Mesenchymal stem cell (in vitro differentiated cells and primary cell): Measurements from ENCODE around the gene PAFAH2. TPM values are rescaled to one million over a fixed set of nuclear protein-coding genes. Genes with fewer than 3 reads are reported as not detected.

Experiments
- DNase-seq: peaks from one replicate; pipeline ENCODE4 v3.0.0-alpha.2; 2013
- H2AFZ ChIP-seq: one replicate; pipeline ENCODE4 v1.6.1; 2013; ENCODE audit warnings: low read depth, mild to moderate bottlenecking, control low read depth, inconsistent platforms, low read length, moderate library complexity
- H2AK5ac ChIP-seq: 2 replicates; pipeline ENCODE4 v1.6.1; 2013; ENCODE audit warnings: low read length, moderate library complexity, mild to moderate bottlenecking, inconsistent platforms; ENCODE audit not compliant: severe bottlenecking
- H2BK120ac ChIP-seq: one replicate; pipeline ENCODE4 v1.6.1; 2013; ENCODE audit warnings: low read depth, mild to moderate bottlenecking, inconsistent platforms, low read length, moderate library complexity
- H2BK12ac ChIP-seq, 2 experiments: one replicate each; pipeline ENCODE4 v1.6.1; 2013; ENCODE audit warnings: inconsistent platforms in 2 of 2, low read length in 2 of 2, mild to moderate bottlenecking in 2 of 2, moderate library complexity in 2 of 2, control low read depth in 1 of 2
- H2BK15ac ChIP-seq: one replicate; pipeline ENCODE4 v1.6.1; 2013; ENCODE audit warnings: mild to moderate bottlenecking, low read depth, inconsistent platforms; ENCODE audit not compliant: poor library complexity, severe bottlenecking
- H2BK5ac ChIP-seq: 2 replicates; pipeline ENCODE4 v1.6.1; 2013; ENCODE audit warnings: low read depth, mild to moderate bottlenecking, low read length, control low read depth, inconsistent platforms; ENCODE audit not compliant: poor library complexity, severe bottlenecking
- H3K14ac ChIP-seq, 2 experiments: one replicate each; pipeline ENCODE4 v1.6.1; 2013; ENCODE audit warnings: inconsistent platforms in 2 of 2, low read length in 2 of 2, control low read depth in 1 of 2, mild to moderate bottlenecking in 1 of 2, moderate library complexity in 1 of 2
- H3K18ac ChIP-seq, 2 experiments: one replicate each; pipeline ENCODE4 v1.6.1; 2013; ENCODE audit warnings: inconsistent platforms in 2 of 2, low read length in 2 of 2, control low read depth in 1 of 2, low read depth in 1 of 2, mild to moderate bottlenecking in 1 of 2
- H3K23ac ChIP-seq, 2 experiments: one replicate each; pipeline ENCODE4 v1.6.1; 2013; ENCODE audit warnings: inconsistent platforms in 2 of 2, low read length in 2 of 2, mild to moderate bottlenecking in 2 of 2, moderate library complexity in 2 of 2, control low read depth in 1 of 2
- H3K27ac ChIP-seq: 2 replicates; pipeline ENCODE4 v1.5.1; 2013; ENCODE audit warnings: mild to moderate bottlenecking, moderate library complexity, low read length, control low read depth, inconsistent platforms; ENCODE audit not compliant: poor library complexity, severe bottlenecking
- H3K27me3 ChIP-seq, 2 experiments: 2 replicates each; pipeline versions ENCODE4 v1.6.1 to v1.7.0; 2013; ENCODE audit warnings: low read length in 2 of 2, mild to moderate bottlenecking in 2 of 2, moderate library complexity in 2 of 2, control low read depth in 1 of 2, inconsistent platforms in 1 of 2; ENCODE audit not compliant: control insufficient read depth in 1 of 2, insufficient read depth in 1 of 2
- H3K36me3 ChIP-seq, 2 experiments: 2 replicates each; pipeline versions ENCODE4 v1.6.1 to v1.7.0; 2013; ENCODE audit warnings: low read length in 2 of 2, control low read depth in 1 of 2, inconsistent platforms in 1 of 2, low read depth in 1 of 2, mild to moderate bottlenecking in 1 of 2; ENCODE audit not compliant: insufficient read depth in 2 of 2, control insufficient read depth in 1 of 2
- H3K4ac ChIP-seq, 2 experiments: one replicate each; pipeline ENCODE4 v1.6.1; 2013; ENCODE audit warnings: inconsistent platforms in 2 of 2, low read length in 2 of 2, mild to moderate bottlenecking in 2 of 2, moderate library complexity in 2 of 2, control low read depth in 1 of 2, low read depth in 1 of 2
- H3K4me1 ChIP-seq: 2 replicates; pipeline ENCODE4 v1.6.1; 2013; ENCODE audit warnings: low read depth, low read length, control low read depth; ENCODE audit not compliant: control insufficient read depth, insufficient read depth
- H3K4me2 ChIP-seq: 2 replicates; pipeline ENCODE4 v1.6.1; 2013; ENCODE audit warnings: low read length, mild to moderate bottlenecking, inconsistent platforms; ENCODE audit not compliant: poor library complexity, severe bottlenecking
- H3K4me3 ChIP-seq, 2 experiments: 2 replicates each; pipeline versions ENCODE4 v1.5.1 to v1.7.0; 2013; ENCODE audit warnings: low read length in 2 of 2, mild to moderate bottlenecking in 2 of 2, control low read depth in 1 of 2, low read depth in 1 of 2; ENCODE audit not compliant: insufficient read depth in 1 of 2
- H3K79me1 ChIP-seq: replicated peaks from 2 replicates; pipeline ENCODE4 v1.6.1; 2013; ENCODE audit warnings: mild to moderate bottlenecking, control low read depth, low read length, inconsistent platforms; ENCODE audit not compliant: poor library complexity, severe bottlenecking
- H3K9ac ChIP-seq: 2 replicates; pipeline ENCODE4 v1.7.0; 2013; ENCODE audit warnings: mild to moderate bottlenecking, low read length, moderate library complexity
- H3K9me3 ChIP-seq: 2 replicates; pipeline ENCODE4 v1.7.0; 2013; ENCODE audit warnings: mild to moderate bottlenecking, low read length; ENCODE audit not compliant: control insufficient read depth
- H4K8ac ChIP-seq: one replicate; pipeline ENCODE4 v1.6.1; 2013; ENCODE audit warnings: inconsistent platforms, mild to moderate bottlenecking, low read length, moderate library complexity
- H4K91ac ChIP-seq: one replicate; pipeline ENCODE4 v1.6.1; 2013; ENCODE audit warnings: mild to moderate bottlenecking, low read length, inconsistent platforms
- WGBS: methylation state at CpG from one replicate; pipeline ENCODE4 v1.1.7; 2013; ENCODE audit warnings: mixed read lengths; 5-methylcytosine and 5-hydroxymethylcytosine counted together
- small RNA-seq: library from polyadenylated mRNA; stranded (forward); fragments of <200 nt; extraction: miRNeasy Mini kit (QIAGEN cat#:217004); gene quantifications from one replicate; pipeline ENCODE3, GENCODE V24; 2013; ENCODE audit warnings: low read depth

Gene PAFAH2

DNA sequence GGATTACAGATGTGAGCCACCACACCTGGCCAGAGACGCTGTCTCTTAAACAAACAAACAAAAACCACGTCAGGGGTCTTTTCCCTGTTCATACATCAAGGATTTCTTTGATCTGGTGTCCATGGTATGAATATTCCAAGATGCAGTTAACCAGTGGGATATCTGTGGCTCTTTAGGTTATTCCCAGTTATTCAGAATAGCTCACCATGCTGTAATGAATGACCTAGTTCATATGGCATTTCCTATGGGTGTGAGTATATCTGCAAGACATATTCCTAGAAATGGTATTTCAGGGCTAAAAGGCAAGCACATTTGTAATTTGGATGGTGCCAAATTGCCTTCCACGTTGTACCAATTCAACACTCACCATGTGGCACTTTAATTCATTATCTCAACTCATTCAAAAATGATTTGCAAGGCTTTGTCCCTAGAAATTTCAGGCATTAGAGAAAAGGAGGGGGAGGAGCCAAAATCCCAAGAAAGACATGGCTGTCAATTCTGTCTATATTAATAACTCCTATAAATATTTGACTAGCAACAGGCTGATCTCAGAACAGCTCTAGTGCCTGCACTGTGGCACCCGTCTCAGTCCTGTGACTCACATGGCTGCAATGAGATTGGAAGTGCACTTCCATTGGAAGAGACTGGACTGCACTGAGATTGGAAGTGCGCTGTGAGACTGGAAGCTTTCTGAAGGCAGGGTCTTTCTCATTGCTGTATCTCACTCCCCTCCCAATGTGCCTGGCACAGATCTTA is 85.6 kb downstream of the PAFAH2 start:
- no peak overlapping the region for H3K4me3 ChIP-seq
- no peaks in the 10 kb centered on the region for H3K9me3 ChIP-seq
- H2AFZ ChIP-seq, result no peak overlapping the region
- H3K4me2 ChIP-seq, result no peak overlapping the region
- no peak overlapping the region for H2BK120ac ChIP-seq
- peak; percentile 73 for DNase-seq
- no peak overlapping the region for H3K4ac ChIP-seq
- no peaks in the 10 kb centered on the region for H3K79me1 ChIP-seq
- no peak overlapping the region for H2BK5ac ChIP-seq
- no peak overlapping the region for H3K18ac ChIP-seq
- peaks cover 6% of the 10 kb centered on the region for H3K4me1 ChIP-seq
- no peak overlapping the region for H4K8ac ChIP-seq
- no peaks in the 10 kb centered on the region for H3K27me3 ChIP-seq
- H2AK5ac ChIP-seq, result no peak overlapping the region
- no peak overlapping the region for H3K14ac ChIP-seq
- 18% methylated on average over 1 of the region's 5 CpGs for WGBS
- no peak overlapping the region for H3K23ac ChIP-seq
- no peak overlapping the region for H2BK12ac ChIP-seq
- no peak overlapping the region for H4K91ac ChIP-seq
- no peak overlapping the region for H2BK15ac ChIP-seq
- no peaks in the 10 kb centered on the region for H3K36me3 ChIP-seq
- no peak overlapping the region for H3K9ac ChIP-seq
- peak overlapping the region; percentile 60 for H3K27ac ChIP-seq

DNA sequence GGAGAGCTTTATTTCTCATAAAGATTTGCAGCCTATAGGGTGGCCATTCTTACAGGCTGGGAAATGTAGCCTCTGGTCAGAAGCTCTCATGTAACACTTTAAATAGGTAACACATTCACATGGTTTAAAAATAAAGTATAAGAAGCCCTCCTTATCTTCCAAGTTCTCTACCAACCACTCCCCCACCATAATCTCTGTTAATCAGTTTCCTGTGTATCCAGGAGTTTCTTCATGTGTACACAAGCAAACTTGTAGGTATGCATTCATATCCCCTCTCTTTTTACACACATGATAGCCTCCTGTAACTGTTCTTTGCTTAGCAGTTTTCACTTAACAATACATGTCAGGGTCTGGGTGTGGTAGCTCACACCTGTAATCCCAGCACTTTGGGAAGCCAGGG is 86.7 kb downstream of the PAFAH2 start:
- Histone ChIP-seq H3K23ac (no peak overlapping the region), H2BK5ac (no peak overlapping the region), H3K4ac (no peak overlapping the region), H3K27ac (peak overlapping the region; percentile 60), H2AK5ac (peak overlapping the region; percentile 83), H2BK12ac (no peak overlapping the region), H3K36me3 (no peaks in the 10 kb centered on the region), H3K27me3 (no peaks in the 10 kb centered on the region), H3K79me1 (no peaks in the 10 kb centered on the region), H2BK120ac (no peak overlapping the region), H3K4me2 (no peak overlapping the region), H3K9ac (no peak overlapping the region), H4K8ac (no peak overlapping the region), H3K4me1 (peaks cover 9% of the 10 kb centered on the region), H3K14ac (no peak overlapping the region), H2BK15ac (no peak overlapping the region), H4K91ac (no peak overlapping the region), H3K4me3 (no peak overlapping the region), H3K9me3 (no peaks in the 10 kb centered on the region), H3K18ac (no peak overlapping the region), H2AFZ (no peak overlapping the region)
- DNase-seq, result no peak

Small RNA genes lying within 50 kb of the gene (small RNA-seq; reads per million reads assigned to genes)
- gene RF00283 (not detected), gene RF00492 (not detected), gene RNU6-110P (not detected)
